Measurements from ENCODE around the gene PEX11G.

The PEX11G gene

GRCh38 chr19:7506385-7507328 is 17.8 kb upstream of the PEX11G start:
- H3K79me2 ChIP-seq (ENCODE audit: low read length), result no peaks in the 10 kb centered on the region
- no peak overlapping the region for H3K9ac ChIP-seq (ENCODE audit: low read length)
- no peak overlapping the region for H3K4me3 ChIP-seq (ENCODE audit: low read length)
- peaks cover 39% of the 10 kb centered on the region for H3K27me3 ChIP-seq (replicated peaks; ENCODE audit: insufficient read depth, low read length)
- no peaks in the 10 kb centered on the region; the same call in 1 of the 2 replicates for H3F3A ChIP-seq (ENCODE audit: insufficient read depth, low read length)
- peak overlapping the region; percentile 37; the same call in 1 of the 2 replicates for H3K4me2 ChIP-seq (ENCODE audit: low read depth, low read length)
- no peaks in the 10 kb centered on the region for H3K4me1 ChIP-seq (ENCODE audit: low read length)
- no peak for TF ChIP-seq EZH2phosphoT487 (IDR thresholded peaks at IDR 0.05; ENCODE audit: low read length)
- no peak for TF ChIP-seq EZH2 (optimal IDR thresholded peaks at IDR 0.05; ENCODE audit: low read depth, low read length)
- TF ChIP-seq, protein P1, sequence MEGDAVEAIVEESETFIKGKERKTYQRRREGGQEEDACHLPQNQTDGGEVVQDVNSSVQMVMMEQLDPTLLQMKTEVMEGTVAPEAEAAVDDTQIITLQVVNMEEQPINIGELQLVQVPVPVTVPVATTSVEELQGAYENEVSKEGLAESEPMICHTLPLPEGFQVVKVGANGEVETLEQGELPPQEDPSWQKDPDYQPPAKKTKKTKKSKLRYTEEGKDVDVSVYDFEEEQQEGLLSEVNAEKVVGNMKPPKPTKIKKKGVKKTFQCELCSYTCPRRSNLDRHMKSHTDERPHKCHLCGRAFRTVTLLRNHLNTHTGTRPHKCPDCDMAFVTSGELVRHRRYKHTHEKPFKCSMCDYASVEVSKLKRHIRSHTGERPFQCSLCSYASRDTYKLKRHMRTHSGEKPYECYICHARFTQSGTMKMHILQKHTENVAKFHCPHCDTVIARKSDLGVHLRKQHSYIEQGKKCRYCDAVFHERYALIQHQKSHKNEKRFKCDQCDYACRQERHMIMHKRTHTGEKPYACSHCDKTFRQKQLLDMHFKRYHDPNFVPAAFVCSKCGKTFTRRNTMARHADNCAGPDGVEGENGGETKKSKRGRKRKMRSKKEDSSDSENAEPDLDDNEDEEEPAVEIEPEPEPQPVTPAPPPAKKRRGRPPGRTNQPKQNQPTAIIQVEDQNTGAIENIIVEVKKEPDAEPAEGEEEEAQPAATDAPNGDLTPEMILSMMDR (IDR thresholded peaks at IDR 0.05; ENCODE audit: low read length), result no peak
- no peaks in the 10 kb centered on the region for H3K9me3 ChIP-seq (replicated peaks; ENCODE audit: insufficient read depth, low read length)
- no peak overlapping the region for H3K27ac ChIP-seq (ENCODE audit: low read length)
- H3K9me2 ChIP-seq (replicated peaks; ENCODE audit: insufficient read depth, low read length), result no peaks in the 10 kb centered on the region
- peak; percentile 82 for DNase-seq
- 0 out of 2 replicates have a peak overlapping the region, but pooled peaks have one; percentile 46 for H2AFZ ChIP-seq (ENCODE audit: low read length)
- no peaks in the 10 kb centered on the region for H4K20me1 ChIP-seq (ENCODE audit: insufficient read depth, low read length)
- no peaks in the 10 kb centered on the region for H3K36me3 ChIP-seq (replicated peaks; ENCODE audit: insufficient read depth, low read length)

DNA sequence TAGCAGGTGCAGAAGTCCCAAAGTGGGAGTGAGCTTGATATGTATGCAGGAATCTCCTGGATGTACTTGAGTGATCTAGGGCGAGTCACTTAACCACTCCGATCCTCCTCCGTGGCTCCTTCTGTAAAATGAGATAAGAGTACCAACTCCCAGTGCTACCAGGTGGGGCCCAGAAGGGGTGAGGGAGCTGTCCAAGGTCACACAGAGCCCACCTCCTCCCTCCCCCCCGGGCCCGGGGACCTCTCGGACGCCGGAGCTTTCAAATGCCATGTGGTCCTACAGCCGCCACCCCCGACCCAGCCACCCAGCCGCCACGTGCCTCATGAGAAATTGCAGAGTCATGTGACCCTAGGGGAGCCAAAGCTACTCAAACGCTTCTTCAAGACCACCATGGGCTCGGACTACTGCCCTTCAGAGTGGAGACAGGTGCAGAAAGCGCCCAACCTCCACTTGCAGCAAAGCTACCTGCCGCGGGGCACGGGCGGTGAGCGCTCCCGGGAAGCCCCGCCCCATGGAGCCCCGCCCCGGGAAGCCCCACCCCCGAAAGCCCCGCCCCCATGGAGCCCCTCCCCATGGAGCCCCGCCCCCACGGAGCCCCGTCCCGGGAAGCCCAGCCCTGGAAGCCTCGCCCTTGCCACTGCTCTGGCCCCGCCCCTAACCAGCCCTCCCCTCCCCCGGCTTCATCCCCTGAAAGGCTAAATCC is 17.0 kb upstream of the PEX11G start:
- no peaks in the 10 kb centered on the region for H3K9me3 ChIP-seq (replicated peaks; ENCODE audit: insufficient read depth, low read length)
- H3K79me2 ChIP-seq (ENCODE audit: low read length), result no peaks in the 10 kb centered on the region
- H3K4me2 ChIP-seq (ENCODE audit: low read depth, low read length), result peak overlapping the region; percentile 69
- H3K36me3 ChIP-seq (replicated peaks; ENCODE audit: insufficient read depth, low read length), result no peaks in the 10 kb centered on the region
- peak; percentile 47 for DNase-seq
- peaks cover 39% of the 10 kb centered on the region for H3K27me3 ChIP-seq (replicated peaks; ENCODE audit: insufficient read depth, low read length)
- H3K4me3 ChIP-seq (ENCODE audit: low read length), result peak overlapping the region; percentile 42; the same call in 1 of the 2 replicates
- H2AFZ ChIP-seq (ENCODE audit: low read length), result peak overlapping the region; percentile 47
- TF ChIP-seq, protein P1 (IDR thresholded peaks at IDR 0.05; ENCODE audit: low read length), result no peak
- no peak for TF ChIP-seq EZH2 (optimal IDR thresholded peaks at IDR 0.05; ENCODE audit: low read depth, low read length)
- TF ChIP-seq EZH2phosphoT487 (IDR thresholded peaks at IDR 0.05; ENCODE audit: low read length), result no peak
- no peaks in the 10 kb centered on the region for H3K4me1 ChIP-seq (ENCODE audit: low read length)
- H3K9me2 ChIP-seq (replicated peaks; ENCODE audit: insufficient read depth, low read length), result no peaks in the 10 kb centered on the region
- no peak overlapping the region for H3K27ac ChIP-seq (ENCODE audit: low read length)
- H4K20me1 ChIP-seq (ENCODE audit: insufficient read depth, low read length), result no peaks in the 10 kb centered on the region
- H3K9ac ChIP-seq (ENCODE audit: low read length), result no peak overlapping the region
- H3F3A ChIP-seq (ENCODE audit: insufficient read depth, low read length), result no peaks in the 10 kb centered on the region; the same call in 1 of the 2 replicates

GRCh38 chr19:7505288-7505681 is 16.4 kb upstream of the PEX11G start:
- DNase-seq, result peak; percentile 39

More at GRCh38 chr19:7505288-7505681, 16.4 kb upstream of the PEX11G start:
- peaks cover 38% of the 10 kb centered on the region for H3K27me3 ChIP-seq (replicated peaks; ENCODE audit: insufficient read depth, low read length)
- no peak for TF ChIP-seq EZH2phosphoT487 (IDR thresholded peaks at IDR 0.05; ENCODE audit: low read length)
- TF ChIP-seq, protein P1 (IDR thresholded peaks at IDR 0.05; ENCODE audit: low read length), result no peak
- no peak for TF ChIP-seq EZH2 (optimal IDR thresholded peaks at IDR 0.05; ENCODE audit: low read depth, low read length)
- 0 out of 2 replicates have a peak overlapping the region, but pooled peaks have one; percentile 47 for H2AFZ ChIP-seq (ENCODE audit: low read length)
- H3K4me1 ChIP-seq (ENCODE audit: low read length), result no peaks in the 10 kb centered on the region
- no peaks in the 10 kb centered on the region for H3K9me3 ChIP-seq (replicated peaks; ENCODE audit: insufficient read depth, low read length)
- no peak overlapping the region for H3K27ac ChIP-seq (ENCODE audit: low read length)
- H3K79me2 ChIP-seq (ENCODE audit: low read length), result no peaks in the 10 kb centered on the region
- no peaks in the 10 kb centered on the region for H3K9me2 ChIP-seq (replicated peaks; ENCODE audit: insufficient read depth, low read length)
- H3K36me3 ChIP-seq (replicated peaks; ENCODE audit: insufficient read depth, low read length), result no peaks in the 10 kb centered on the region
- peak overlapping the region; percentile 42; the same call in 1 of the 2 replicates for H3K4me3 ChIP-seq (ENCODE audit: low read length)
- no peaks in the 10 kb centered on the region; the same call in 1 of the 2 replicates for H3F3A ChIP-seq (ENCODE audit: insufficient read depth, low read length)
- peak overlapping the region; percentile 69 for H3K4me2 ChIP-seq (ENCODE audit: low read depth, low read length)
- no peak overlapping the region for H3K9ac ChIP-seq (ENCODE audit: low read length)
- no peaks in the 10 kb centered on the region for H4K20me1 ChIP-seq (ENCODE audit: insufficient read depth, low read length)

All from MM.1S (cell line).